NCI-H1930 (cell line): Measurements from ENCODE around the gene SCO1.
A peak's percentile ranks its signal among the peaks of the same experiment; 100 is the strongest.
"Not testable (repeated sequence)": the region's sequence is repeated elsewhere in the genome, so short reads cannot be mapped to it uniquely, and the experiment has no call there.

Source experiments
- DNase-seq, 2 experiments: peaks; one replicate each; lab custom pipeline; 2025; lab: John Stamatoyannopoulos, UW

Gene SCO1

DNA sequence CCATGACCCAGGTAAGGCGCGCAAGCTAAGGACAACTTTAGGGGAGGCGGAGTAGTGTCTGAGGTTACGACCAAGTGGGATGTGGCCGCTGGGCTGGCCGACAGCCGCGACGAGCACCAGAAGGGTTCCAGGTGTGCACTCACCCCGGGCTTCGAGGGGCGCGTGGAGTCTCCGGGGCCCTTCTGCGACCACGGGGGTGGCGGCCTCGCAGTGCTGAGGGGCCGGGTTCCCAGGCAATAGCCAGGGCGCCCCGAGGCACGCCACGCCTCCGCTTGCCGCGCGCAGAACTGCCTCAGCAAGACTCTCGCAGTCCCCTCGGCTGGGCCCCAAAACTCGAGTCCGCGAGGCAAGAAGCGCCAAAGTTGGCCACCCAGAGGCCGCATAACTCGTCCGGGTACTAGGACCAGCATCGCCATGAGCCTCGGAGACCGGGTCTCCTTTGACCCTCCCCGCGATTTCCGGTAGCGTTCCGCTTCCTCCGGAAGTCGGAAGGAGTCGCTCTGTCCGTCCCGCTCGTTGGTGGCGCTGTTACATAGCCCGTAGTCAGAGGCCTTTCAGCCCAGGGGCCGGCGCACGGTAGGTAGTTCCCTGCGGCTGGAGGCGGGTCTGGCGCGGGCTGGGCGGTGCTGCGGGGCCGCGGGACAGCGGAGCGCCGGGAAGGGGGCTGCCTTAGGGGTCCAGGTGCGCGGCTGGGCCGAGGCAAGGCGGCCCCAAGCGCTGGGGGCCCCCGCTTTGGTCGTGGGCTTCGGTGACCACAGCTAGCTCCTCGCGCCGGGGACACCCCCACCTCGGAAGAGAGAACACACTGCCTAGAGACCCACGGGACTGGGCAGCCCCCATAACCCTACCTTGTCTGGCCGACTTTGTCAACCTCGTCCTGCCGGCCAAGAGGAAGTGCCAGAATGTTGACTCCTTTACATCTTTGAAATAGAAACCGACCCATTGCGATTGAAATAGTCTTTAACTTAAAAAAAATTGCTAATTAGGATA is at the start of gene SCO1, which contains the start of gene ADPRM:
TSS of gene SCO1 (minus strand) at position 442 of the 990 bp plus-strand sequence. CDS start at position 416, 26 bp downstream.
TSS of gene ADPRM (plus strand) at position 503 of the 990 bp plus-strand sequence. CDS start 7,333 bp downstream, outside the sequence.
- DNase-seq = peak; percentile 88 to 90

DNA sequence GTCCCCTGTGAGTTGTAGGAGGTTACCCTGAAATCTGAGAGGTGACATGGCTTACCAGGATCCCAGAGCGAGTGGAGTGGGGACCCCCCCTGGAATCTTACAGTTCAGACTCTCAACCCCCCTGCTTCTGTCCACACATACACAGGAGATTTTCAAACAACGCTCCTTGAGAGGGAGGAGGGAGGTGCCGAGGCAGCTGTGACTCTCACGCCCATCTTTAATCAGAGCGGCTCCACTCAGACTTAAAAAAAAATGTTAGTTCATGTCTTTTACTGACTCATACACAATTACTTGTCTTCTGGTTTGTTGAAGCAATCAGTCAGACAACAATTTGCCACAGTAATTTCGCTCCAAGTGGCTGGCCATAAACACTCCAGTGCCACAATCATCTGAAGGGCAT is 47.9 kb upstream of the SCO1 start:
- no peak for DNase-seq

DNA sequence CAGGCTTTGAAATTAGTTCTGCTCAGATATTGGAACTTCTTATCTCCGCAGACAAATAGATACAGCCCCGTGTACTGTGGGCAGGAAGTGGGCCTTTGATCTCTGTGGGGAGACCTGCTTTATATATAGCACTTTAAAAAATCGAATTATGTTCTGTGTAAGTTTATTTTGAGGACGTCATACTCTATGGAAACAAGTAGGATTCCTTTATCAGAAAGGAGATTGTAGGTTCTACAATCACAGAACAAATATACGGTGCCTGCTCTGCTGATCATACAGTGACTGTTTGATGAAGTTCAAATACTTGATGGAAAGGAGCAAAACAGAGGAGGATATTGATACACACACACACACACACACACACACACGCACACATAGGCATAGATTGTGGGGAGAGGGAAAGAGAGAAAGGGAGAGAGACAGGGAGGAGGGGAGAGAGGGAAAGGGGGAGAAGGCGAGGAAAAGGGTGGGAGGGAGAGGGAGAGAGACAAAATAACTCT is 47.2 kb upstream of the SCO1 start:
- no peak for DNase-seq

DNA sequence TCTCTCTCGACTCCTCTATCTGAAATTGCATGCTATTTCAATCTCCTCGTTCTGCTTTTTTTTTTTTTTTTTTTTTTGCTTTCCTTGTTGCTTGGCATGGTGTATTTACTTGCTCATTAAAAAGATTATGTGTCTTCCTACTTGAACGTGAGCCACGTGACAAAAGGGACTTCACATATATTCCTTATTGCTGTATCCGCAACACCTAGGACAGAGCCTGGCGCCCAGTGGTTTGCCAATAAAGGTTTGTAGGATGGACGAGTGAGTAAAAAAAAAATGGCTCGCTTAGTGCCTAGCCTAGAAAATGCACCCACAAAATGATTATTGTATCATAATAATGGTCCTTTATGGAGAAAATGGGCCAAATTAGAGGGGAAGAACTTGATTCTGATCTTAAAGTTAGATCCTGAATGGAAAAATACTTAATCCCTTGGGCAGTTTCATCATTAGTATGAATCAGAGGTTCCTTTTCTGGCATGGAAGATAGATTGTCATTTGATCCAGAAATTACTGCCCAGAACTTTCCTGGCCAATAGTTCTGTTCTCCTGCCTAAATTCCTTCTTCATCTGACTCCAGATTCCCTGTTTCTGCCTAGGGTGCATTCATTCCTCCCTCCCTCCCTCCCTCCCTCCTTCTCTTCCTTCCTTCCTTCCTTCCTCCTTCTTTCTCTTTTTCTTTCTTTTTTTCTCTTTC is 46.1 kb upstream of the SCO1 start:
- no peak for DNase-seq

DNA sequence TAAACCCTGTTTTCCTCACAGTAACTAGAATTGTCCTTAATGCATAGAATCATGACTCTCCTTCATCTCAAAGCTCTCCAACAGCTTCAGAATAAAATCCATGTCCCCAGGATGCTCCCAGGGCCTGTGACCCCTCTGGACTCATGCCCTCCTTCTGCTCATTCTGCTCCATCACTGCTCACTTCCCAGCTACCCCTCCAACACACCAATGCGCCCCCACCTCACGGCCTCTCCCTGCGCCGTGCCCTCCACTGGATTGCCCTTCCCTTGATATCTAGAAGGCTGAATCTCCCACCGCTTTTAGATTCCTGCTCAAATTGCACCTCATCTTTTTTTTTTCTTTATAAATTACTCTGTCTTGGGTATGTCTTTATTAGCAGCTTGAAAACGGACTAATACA is 45.1 kb upstream of the SCO1 start:
- DNase-seq = no peak

DNA sequence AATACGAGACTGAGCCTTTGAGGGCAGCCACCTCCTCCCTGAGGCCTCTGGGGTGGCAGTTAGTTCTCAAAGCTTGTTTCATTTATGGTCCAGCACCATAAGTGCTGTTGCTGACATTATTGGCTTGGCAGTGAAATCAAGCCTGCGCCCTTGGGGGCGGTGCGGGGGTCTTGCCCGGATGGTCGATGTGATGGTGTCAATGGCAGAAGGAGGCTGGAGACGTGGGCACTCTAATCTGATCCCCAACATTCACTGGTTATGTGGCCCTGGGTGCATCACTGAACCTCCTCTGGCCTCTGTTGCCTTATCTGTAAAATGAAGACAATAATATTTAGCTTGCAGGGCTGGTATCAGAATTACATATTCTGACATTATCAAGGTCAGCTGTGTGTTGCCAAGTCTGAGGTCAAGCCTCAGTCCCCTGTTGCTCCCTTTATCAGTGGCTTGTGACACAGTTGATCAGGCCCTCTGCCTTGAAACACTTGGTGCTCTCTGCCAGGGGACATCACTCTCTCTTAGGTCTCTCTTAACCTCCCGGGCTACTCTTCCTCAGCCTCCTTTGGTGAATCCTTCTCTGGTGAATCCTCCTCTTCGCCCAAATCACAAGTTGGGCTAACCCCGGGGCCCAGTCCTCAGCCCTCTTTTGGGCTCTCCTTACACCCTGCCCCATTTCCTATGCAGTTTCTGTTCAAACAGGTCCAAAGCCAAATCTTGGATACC is 44.2 kb upstream of the SCO1 start:
- no peak for DNase-seq

DNA sequence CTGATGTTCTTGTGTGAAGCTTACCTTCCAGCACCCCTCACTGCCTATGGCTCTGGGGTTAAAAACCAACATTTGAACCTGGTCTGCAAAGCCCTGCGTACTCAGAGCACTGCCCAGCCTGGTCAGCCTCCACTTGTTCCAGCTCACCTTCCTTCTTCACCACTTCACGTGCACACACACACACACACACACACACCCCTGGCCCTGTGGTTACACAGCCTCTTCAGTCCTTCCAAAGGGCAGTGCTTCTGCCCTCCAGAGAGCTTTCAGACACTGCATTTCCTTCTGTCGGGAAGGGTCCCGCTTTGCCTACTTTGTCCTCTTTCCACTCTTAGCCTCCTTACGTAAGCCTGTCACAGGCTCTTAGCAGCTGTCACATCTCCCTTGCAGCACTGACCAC is 42.1 kb upstream of the SCO1 start:
- DNase-seq = no peak

DNA sequence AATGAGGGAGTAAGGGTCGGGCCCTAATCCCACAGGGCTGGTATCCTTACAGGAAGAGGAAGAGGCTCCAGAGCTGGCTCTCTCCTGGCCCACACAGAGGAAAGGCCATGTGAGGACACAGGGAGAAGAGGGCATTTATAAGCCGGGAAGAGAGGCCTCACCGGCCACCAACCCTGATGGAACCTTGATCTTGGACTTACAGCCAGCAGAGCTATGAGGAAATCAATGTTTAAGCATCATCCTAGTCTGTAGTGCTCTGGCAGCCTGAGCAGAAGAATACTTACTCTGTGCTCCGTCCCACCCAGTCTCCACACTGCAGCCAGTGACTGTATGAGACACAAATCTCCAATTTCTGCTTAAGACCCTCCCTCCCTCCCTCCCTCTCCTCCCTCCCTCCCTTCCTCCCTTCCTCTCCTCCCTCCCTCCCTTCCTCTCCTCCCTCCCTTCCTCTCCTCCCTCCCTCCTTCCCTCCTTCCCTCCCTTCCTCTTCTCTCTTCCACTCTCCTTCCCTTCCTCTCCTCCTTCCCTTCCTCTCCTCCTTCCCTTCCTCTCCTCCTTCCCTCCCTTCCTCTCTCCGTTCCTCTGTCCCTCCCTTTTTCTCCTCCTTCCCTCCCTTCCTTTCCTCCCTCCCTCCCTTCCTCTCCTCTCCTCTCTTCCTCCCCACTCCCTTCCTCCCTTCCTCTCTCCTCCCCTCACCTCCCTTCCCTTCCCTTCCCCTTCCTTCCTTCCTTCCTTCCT is 41.4 kb upstream of the SCO1 start:
- DNase-seq = no peak

DNA sequence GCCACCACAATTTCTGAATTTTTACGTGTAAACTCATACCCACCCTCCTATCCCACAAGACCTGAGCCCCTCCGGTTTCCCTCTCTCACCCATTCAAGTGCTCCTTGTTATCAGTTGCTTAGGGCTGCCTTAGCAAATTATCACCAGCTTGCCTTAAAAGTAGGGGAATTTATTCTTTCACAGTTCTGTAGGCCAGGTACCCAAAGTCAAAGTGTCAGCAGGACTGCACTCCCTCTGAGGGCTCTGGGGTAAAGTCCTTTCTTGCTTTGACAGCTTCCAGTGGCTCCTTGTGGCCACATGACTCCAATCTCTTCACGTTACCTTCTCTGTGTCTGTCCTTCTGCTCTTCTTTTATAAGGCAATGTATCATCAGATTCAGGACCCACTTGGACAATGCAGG is 40.4 kb upstream of the SCO1 start:
- no peak for DNase-seq

DNA sequence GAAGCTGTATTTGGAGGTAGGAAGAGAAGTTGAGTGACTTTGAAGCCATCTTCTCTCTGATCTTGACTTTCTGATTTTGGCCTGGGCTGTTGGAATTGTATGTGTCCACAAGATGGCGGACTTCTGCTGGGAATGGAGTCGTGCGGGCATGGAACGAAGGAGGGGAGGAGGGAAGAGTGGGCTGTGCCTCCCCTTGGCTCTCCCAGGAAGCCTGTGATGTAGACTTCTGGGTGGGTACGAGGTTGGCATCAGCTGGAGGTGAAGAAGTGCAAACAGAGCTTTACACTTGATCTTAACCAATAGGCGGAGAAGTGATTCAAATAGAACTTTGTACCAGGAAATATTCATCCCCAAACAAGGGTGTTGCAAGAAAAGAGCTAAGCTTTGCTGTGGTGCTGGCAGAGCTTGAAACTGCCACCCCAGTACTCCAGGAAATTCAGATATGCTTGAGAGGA is 39.9 kb upstream of the SCO1 start:
- peak in 1 of 2 experiments; percentile 48 for DNase-seq

DNA sequence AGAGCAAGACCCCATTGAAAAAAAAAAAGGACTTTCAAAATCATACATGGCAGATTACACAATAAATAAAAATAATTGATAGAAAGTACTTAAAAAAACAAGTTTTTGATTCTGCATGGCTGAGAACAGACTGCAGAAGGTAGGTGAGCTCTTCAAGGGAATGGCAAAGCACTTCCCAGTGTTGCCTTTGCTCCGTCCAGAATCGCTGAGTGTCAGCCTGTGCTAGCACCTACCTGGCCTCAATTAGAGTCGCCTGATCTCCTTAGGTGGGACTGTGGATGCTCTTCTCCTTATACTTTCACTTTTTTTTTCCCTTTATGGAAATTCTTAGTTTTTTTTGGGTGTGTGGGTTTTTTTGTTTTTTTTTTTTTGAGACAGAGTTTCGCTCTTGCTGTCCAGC is 38.5 kb upstream of the SCO1 start:
- DNase-seq = no peak

DNA sequence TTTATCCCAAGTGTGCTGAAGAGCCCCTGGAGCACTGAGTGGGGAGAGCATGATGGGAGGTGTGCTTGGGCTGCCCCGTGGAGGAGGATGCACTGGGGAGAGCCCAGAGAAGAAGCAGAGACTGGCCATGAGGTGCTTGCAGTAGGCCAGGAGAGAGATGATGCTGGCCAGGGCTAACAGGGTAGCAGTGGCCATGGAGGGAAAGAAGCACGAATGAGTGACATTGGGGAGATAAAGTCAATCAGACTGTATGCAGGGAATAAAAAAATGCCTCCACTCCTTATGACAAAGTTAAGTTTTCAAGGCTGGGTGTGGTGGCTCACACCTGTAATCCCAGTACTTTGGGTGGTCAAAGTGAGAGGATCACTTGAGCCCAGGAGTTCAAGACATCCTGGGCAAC is 37.9 kb upstream of the SCO1 start:
- DNase-seq = no peak

DNA sequence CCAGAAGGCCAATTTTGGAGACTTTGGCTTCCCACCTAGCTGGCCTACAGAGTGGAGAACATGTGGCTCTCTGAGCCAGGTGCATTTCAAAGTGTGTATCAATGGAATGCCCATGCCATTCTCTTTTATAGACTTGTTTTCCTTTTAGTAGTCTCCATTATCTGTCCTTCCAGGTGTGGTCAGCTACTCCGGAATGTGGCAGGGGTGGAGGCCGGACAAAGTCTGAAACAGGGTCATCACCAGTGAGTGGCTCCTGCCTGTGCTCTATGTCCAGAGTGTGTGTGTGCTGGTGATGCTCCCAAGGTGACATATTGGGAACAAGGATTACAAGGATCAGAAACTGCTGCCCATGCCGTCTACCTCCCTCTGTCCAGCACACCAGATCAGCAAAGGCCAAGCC is 36.3 kb upstream of the SCO1 start:
- no peak for DNase-seq

DNA sequence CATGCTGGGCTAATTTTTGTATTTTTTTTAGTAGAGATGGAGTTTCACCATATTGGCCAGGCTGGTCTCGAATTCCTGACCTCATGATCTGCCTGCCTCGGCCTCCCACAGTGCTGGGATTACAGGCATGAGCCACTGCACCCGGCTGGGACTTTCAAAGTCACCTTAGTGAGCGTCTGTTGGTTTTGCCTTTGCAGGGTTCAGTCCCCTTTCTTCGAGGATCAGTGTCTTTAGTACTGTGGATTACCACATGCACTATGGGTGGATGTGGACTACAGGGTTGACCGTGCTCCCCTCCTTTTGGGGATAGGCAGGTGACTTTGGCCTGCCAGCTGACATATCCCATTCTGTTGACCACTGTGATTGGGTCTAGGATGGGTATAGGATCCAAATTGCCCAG is 34.8 kb upstream of the SCO1 start:
- not testable (repeated sequence) for DNase-seq

DNA sequence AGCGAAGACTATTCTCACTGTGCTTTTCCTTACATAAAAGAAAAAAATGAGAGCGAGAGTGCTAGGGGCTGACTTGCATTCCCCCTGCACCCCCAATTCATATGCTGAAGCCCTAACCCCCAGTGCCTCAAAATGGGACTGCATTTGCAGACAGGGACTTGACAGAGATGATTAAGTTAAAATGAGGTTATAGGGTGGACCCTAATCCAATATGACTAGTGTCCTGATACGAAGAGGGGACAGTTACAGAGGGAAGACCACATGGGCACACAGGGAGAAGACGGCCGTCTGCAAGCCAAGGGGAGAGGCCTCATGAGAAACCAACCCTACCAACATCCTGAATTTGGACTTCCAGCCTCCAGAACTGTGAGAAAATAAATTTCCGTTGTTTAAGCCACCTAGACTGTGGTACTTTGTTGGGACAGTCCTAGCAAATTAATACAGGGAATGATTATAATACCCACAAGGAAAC is 34.1 kb upstream of the SCO1 start:
- DNase-seq = no peak

DNA sequence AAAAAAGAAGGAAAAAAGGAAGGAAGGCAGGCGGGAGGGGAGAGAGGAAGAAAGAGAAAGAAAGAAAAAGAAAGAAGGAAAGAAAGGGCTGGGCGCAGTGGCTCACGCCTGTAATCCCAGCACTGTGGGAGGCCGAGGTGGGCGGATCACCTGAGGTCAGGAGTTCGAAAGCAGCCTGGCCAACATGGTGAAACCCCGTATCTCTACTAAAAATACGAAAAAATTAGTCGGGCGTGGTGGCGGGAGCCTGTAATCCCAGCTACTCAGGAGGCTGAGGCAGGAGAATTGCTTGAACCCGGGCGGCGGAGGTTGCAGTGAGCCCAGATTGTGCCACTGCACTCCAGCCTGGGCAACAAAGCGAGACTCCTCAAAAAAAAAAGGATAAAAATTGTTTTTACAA is 32.9 kb upstream of the SCO1 start:
- DNase-seq = not testable (repeated sequence)

DNA sequence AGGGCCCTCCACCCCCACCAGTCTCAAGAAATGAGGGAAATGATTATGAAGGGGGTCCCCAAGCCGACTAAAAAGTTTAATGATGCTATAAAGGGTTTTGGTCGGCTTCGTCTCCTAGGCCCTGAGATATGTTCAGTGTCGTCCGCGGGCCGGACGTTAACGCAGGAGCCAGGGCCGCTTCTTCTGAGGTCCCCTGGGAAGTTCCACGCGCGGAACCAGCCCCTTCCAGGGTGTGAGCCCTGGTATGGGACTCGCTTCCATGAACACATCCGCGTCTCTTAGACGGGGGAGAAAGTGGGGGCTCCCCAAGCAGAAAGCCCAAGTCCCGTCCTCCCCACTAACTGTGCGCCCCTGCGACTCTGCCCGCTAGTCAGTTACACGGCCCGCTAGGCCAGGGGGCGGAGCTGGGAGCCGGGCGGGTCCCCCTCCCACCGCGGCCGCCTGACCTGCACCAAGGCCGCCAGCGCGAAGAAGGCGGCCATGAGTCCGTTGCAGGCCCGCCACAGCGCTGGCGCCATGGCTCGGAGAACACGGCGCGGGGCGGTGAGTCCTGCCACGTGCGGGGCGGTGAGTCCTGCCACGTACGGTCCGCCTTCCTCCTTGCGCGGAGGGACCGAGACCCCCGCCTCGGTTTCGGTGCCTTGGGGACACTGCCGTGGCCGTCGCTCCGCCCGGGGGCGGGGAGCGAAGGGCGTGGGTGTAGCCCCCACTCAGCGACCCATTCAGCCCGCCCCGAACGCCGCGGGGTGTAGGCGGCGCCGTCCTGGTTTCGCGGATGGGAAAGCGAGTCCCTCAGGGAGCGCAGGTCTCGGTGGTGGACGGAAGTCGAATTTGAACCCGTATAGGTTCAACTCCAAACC is 32.2 kb upstream of the SCO1 start, which contains the start of gene TMEM220:
TSS of gene TMEM220 (minus strand) at position 690 of the 860 bp plus-strand sequence. CDS start at position 518, 172 bp downstream.
- peak in 1 of 2 experiments; percentile 46 for DNase-seq

DNA sequence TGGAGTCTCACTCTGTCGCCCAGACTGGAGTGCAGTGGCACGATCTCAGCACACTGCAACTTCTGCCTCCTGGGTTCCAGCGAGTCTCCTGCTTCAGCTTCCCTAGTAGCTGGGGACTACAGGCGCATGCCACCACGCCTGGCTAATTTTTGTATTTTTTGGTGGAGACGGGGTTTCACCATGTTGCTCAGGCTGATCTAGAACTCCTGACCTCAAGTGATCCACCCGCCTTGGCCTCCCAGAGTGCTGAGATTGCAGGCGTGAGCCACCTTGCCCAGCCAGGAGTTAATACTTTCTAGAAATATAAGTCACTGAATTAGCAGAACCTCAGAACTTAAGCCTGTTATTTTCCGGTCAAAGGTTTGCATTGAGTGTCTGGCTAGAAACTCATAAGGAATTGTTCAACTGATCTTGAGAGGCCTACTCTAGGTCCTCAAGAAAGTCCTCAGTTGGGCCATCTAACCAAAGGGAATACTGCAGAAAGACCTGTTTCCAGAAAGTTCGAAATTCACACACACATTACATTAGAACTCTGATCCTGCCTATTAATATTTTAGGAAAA is 31.1 kb upstream of the SCO1 start:
- DNase-seq = no peak

DNA sequence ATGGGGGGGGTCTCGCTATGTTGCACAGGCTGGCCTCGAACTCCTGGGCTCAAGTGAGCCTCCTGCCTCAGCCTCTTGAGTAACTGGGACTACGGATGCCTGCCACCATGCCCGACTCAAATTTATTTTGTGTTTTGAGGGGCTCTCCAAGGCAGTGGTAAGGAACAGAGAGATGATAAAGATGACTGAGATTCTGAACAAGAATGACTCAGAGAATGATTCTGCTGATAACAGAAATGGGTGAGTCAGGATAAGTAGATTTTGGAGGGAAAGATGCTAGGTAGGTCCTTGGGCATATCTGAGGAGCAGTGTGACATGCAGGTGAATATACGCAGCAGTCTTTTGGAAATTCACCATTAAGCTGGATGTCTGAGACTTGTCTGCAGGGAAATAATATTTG is 29.9 kb upstream of the SCO1 start:
- no peak for DNase-seq

DNA sequence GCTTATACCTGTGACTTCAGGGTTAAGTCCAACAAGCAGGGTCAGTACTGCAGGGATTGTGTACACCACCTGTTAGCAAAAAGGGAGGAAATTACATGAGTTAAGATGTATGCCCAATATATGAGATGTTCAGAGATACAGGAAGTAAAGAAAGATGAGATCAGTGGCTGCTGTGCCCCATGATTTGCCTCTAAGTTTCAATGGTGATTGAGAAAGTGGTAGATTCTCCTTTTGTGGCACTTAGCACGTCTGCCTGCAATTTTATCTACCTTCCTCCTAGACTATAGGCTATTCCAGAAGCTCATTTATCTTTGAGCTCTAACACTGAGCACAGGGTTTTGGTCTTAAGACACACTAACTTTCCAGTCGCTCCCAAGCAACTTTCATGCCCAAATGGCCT is 28.9 kb upstream of the SCO1 start:
- DNase-seq = no peak
